H1 (cell line): ENCODE measurements around the gene SOWAHD. TPM values are rescaled to one million over a fixed set of nuclear protein-coding genes. Genes with fewer than 3 reads are reported as not detected.

Experiments
- CTCF ChIA-PET: fragments of 300-600 bp; sonication (Branson Sonifier 250); formaldehyde crosslinking; loops from one replicate; lab custom pipeline; 2021; ENCODE audit not compliant: partially characterized antibody; lab: Charles Lee
- POLR2A ChIA-PET: fragments of 300-600 bp; sonication (Branson Sonifier 250); formaldehyde crosslinking; loops from one replicate; lab custom pipeline; 2021; ENCODE audit warnings: inconsistent platforms; ENCODE audit not compliant: partially characterized antibody; lab: Charles Lee
- DNase-seq, 2 experiments: peaks; one replicate each; pipeline versions ENCODE4 v3.0.0 to v3.0.0-alpha.2; 2010 to 2022; ENCODE audit warnings: low spot score in 2 of 2, low read depth in 1 of 2, mixed read lengths in 1 of 2
- FAIRE-seq: peaks from 2 replicates; lab custom pipeline; 2011; peaks lifted over from hg19 to GRCh38; lab: Jason Lieb, UNC
- H2AFZ ChIP-seq: 2 replicates; pipeline ENCODE4 v1.8.1; 2012; ENCODE audit warnings: low read length, inconsistent platforms
- H2AK5ac ChIP-seq: 2 replicates; pipeline ENCODE4 v1.6.1; 2013; ENCODE audit warnings: low read depth, low read length
- H2BK120ac ChIP-seq: replicated peaks from 2 replicates; pipeline ENCODE3; 2013; ENCODE audit warnings: low read depth, low read length, inconsistent platforms
- H2BK12ac ChIP-seq: 2 replicates; pipeline ENCODE4 v1.6.1; 2013; ENCODE audit warnings: low read depth, low read length
- H2BK15ac ChIP-seq: 2 replicates; pipeline ENCODE4 v1.6.1; 2013; ENCODE audit warnings: low read length
- H2BK20ac ChIP-seq: 2 replicates; pipeline ENCODE4 v1.6.1; 2013; ENCODE audit warnings: low read length
- H2BK5ac ChIP-seq: 2 replicates; pipeline ENCODE4 v1.6.1; 2013; ENCODE audit warnings: low read depth, low read length
- H3K14ac ChIP-seq: 2 replicates; pipeline ENCODE4 v1.6.1; 2013; ENCODE audit warnings: inconsistent platforms; ENCODE audit not compliant: insufficient read length
- H3K18ac ChIP-seq: 2 replicates; pipeline ENCODE4 v1.6.1; 2013; ENCODE audit warnings: low read length; ENCODE audit errors: extremely low read depth
- H3K23ac ChIP-seq: 2 replicates; pipeline ENCODE4 v1.6.1; 2013; ENCODE audit warnings: inconsistent platforms; ENCODE audit not compliant: insufficient read length
- H3K23me2 ChIP-seq: 2 replicates; pipeline ENCODE4 v1.6.1; 2013; ENCODE audit warnings: low read depth, low read length
- H3K27ac ChIP-seq: 2 replicates; pipeline ENCODE4 v1.6.1; 2011; ENCODE audit warnings: low read depth, low read length, inconsistent platforms
- H3K27me3 ChIP-seq, 4 experiments: replicated peaks in 1 of 4; 1 replicate in 1 of 4; 2 replicates in 3 of 4; pipeline versions ENCODE4 v1.6.1 to v1.8.1; 2011 to 2013; ENCODE audit warnings: low read length in 3 of 4, mild to moderate bottlenecking in 3 of 4, inconsistent platforms in 2 of 4, mixed read lengths in 2 of 4, moderate library complexity in 1 of 4; ENCODE audit not compliant: control insufficient read depth in 3 of 4, insufficient read depth in 3 of 4; ENCODE audit errors: extremely low read depth in 1 of 4
- H3K36me3 ChIP-seq, 4 experiments: 2 replicates each; pipeline versions ENCODE4 v1.6.1 to v1.8.1; 2011 to 2013; ENCODE audit warnings: mild to moderate bottlenecking in 4 of 4, low read length in 3 of 4, moderate library complexity in 2 of 4, control low read depth in 1 of 4, inconsistent platforms in 1 of 4; ENCODE audit not compliant: insufficient read depth in 4 of 4, control insufficient read depth in 2 of 4
- H3K4ac ChIP-seq: replicated peaks from 2 replicates; pipeline ENCODE3; 2013; ENCODE audit warnings: low read length, low read depth, mixed read lengths, inconsistent platforms; ENCODE audit not compliant: insufficient read length
- H3K4me1 ChIP-seq, 4 experiments: replicated peaks in 1 of 4; 1 replicate in 1 of 4; 2 replicates in 3 of 4; pipeline versions ENCODE4 v1.6.1 to v1.8.1; 2011 to 2013; ENCODE audit warnings: low read length in 3 of 4, inconsistent platforms in 2 of 4, mixed read lengths in 1 of 4; ENCODE audit not compliant: insufficient read depth in 4 of 4, control insufficient read depth in 3 of 4
- H3K4me2 ChIP-seq, 2 experiments: 2 replicates each; pipeline versions ENCODE4 v1.6.1 to v1.8.1; 2011 to 2013; ENCODE audit warnings: low read depth in 2 of 2, low read length in 2 of 2, control low read depth in 1 of 2, inconsistent platforms in 1 of 2, mild to moderate bottlenecking in 1 of 2; ENCODE audit not compliant: insufficient read depth in 1 of 2
- H3K4me3 ChIP-seq, 4 experiments: fragments of 200-600, 300-600 bp in 1 of 4; sonication (generic), shearing (Covaris generic), sonication (Bioruptor Twin) in 1 of 4; 2 replicates each; pipeline versions ENCODE4 v1.5.1 to v1.8.1; 2011 to 2016; ENCODE audit warnings: low read length in 4 of 4, low read depth in 3 of 4, control low read depth in 2 of 4, inconsistent platforms in 2 of 4, mild to moderate bottlenecking in 2 of 4, mixed read lengths in 1 of 4, moderate library complexity in 1 of 4; ENCODE audit not compliant: insufficient read depth in 2 of 4; ENCODE audit errors: extremely low read depth in 1 of 4
- H3K56ac ChIP-seq: replicated peaks from 2 replicates; pipeline ENCODE3; 2013; ENCODE audit warnings: low read depth, mild to moderate bottlenecking, mixed read lengths, low read length, inconsistent platforms; ENCODE audit not compliant: insufficient read length
- H3K79me1 ChIP-seq: 2 replicates; pipeline ENCODE4 v1.6.1; 2013; ENCODE audit warnings: low read depth, low read length, control low read depth
- H3K79me2 ChIP-seq, 2 experiments: 2 replicates each; pipeline versions ENCODE4 v1.6.1 to v1.8.1; 2012 to 2013; ENCODE audit warnings: low read length in 2 of 2, mild to moderate bottlenecking in 2 of 2, inconsistent platforms in 1 of 2; ENCODE audit not compliant: insufficient read depth in 2 of 2, control insufficient read depth in 1 of 2
- H3K9ac ChIP-seq, 4 experiments: replicated peaks in 1 of 4; 1 replicate in 1 of 4; 2 replicates in 3 of 4; pipeline versions ENCODE4 v1.6.1 to v1.8.1; 2011 to 2013; ENCODE audit warnings: low read depth in 3 of 4, low read length in 3 of 4, control low read depth in 2 of 4, mild to moderate bottlenecking in 2 of 4, moderate library complexity in 2 of 4, inconsistent platforms in 1 of 4; ENCODE audit errors: extremely low read depth in 1 of 4
- H3K9me3 ChIP-seq, 2 experiments: 2 replicates each; pipeline versions ENCODE4 v1.6.1 to v1.8.1; 2012 to 2013; ENCODE audit warnings: mild to moderate bottlenecking in 2 of 2, moderate library complexity in 2 of 2, control low read depth in 1 of 2, inconsistent platforms in 1 of 2, low read depth in 1 of 2, low read length in 1 of 2, mixed read lengths in 1 of 2; ENCODE audit not compliant: insufficient read depth in 2 of 2
- H4K20me1 ChIP-seq, 2 experiments: replicated peaks in 1 of 2; 2 replicates each; pipeline versions ENCODE3 to v1.8.1; 2011 to 2013; ENCODE audit warnings: inconsistent platforms in 2 of 2, low read length in 2 of 2, mild to moderate bottlenecking in 1 of 2; ENCODE audit not compliant: insufficient read depth in 2 of 2, control insufficient read depth in 1 of 2
- H4K5ac ChIP-seq: 2 replicates; pipeline ENCODE4 v1.6.1; 2013; ENCODE audit warnings: low read length, low read depth, mixed read lengths, inconsistent platforms; ENCODE audit not compliant: insufficient read length
- H4K8ac ChIP-seq: 2 replicates; pipeline ENCODE4 v1.8.0; 2013; ENCODE audit warnings: mild to moderate bottlenecking, moderate library complexity, low read length, inconsistent platforms; ENCODE audit not compliant: insufficient read depth; ENCODE audit errors: extremely low read depth
- H4K91ac ChIP-seq: replicated peaks from 2 replicates; pipeline ENCODE3; 2013; ENCODE audit warnings: low read length, mixed read lengths, inconsistent platforms; ENCODE audit not compliant: insufficient read length
- CHD2 ChIP-seq: IDR thresholded peaks from 2 replicates; pipeline ENCODE4 v1.6.1; 2012; ENCODE audit warnings: low read length, improper control_type of control experiment
- CTCF ChIP-seq, 3 experiments: IDR thresholded peaks; 1 replicate in 2 of 3; 2 replicates in 1 of 3; pipeline versions ENCODE4 v1.5.1 to v1.6.1; 2011; ENCODE audit warnings: low read length in 3 of 3, mild to moderate bottlenecking in 3 of 3, inconsistent platforms in 2 of 3, low read depth in 1 of 3, moderate library complexity in 1 of 3; ENCODE audit not compliant: insufficient read depth in 1 of 3; ENCODE audit errors: control extremely low read depth in 1 of 3
- EZH2 ChIP-seq: fragments of 200-600 bp; sonication (generic); IDR thresholded peaks from 2 replicates; pipeline ENCODE4 v1.7.1; 2012; ENCODE audit warnings: low read depth, mild to moderate bottlenecking, moderate library complexity, low read length, inconsistent platforms; ENCODE audit not compliant: severe bottlenecking
- HDAC6 ChIP-seq: IDR thresholded peaks from one replicate; pipeline ENCODE4 v1.7.1; 2012; ENCODE audit warnings: low read depth, mild to moderate bottlenecking, inconsistent platforms, low read length, moderate library complexity
- MAFK ChIP-seq: IDR thresholded peaks from 2 replicates; pipeline ENCODE4 v1.6.1; 2012; ENCODE audit warnings: low read depth, mild to moderate bottlenecking, improper control_type of control experiment, low read length
- SP4 ChIP-seq: IDR thresholded peaks from 2 replicates; pipeline ENCODE4 v1.6.1; 2012; ENCODE audit warnings: low read length, inconsistent platforms
- TAF7 ChIP-seq: optimal IDR thresholded peaks from 2 replicates; pipeline ENCODE3; 2011; ENCODE audit warnings: low read depth, mild to moderate bottlenecking, inconsistent platforms, low read length, moderate library complexity, borderline replicate concordance
- USF2 ChIP-seq: IDR thresholded peaks from 2 replicates; pipeline ENCODE4 v1.6.1; 2011; ENCODE audit warnings: low read length, improper control_type of control experiment
- WGBS, 2 experiments: shearing (Covaris generic) in 1 of 2; methylation state at CpG; one replicate each; pipeline versions ENCODE4 v1.1.6 to v1.1.7; 2013 to 2015; ENCODE audit warnings: low lambda C conversion rate in 2 of 2, mixed read lengths in 2 of 2, inconsistent platforms in 1 of 2, low coverage in 1 of 2, missing lambda C conversion rate in 1 of 2; ENCODE audit not compliant: insufficient replicate concordance in 2 of 2, insufficient coverage in 1 of 2, insufficient read length in 1 of 2; ENCODE audit errors: extremely low coverage in 1 of 2, missing lambda C conversion rate in 1 of 2; 5-methylcytosine and 5-hydroxymethylcytosine counted together
- polyA plus RNA-seq, 7 experiments: library from polyadenylated mRNA; depleted of rRNA in 3 of 7; stranded (reverse) in 5 of 7; unstranded in 2 of 7; fragments of >200 nt in 5 of 7; fragments of 200-250 nt in 2 of 7; gene quantifications; 1 replicate in 5 of 7; 2 replicates in 1 of 7; 4 replicates in 1 of 7; pipeline versions ENCODE4 v1.2.1 to v1.2.3, GENCODE V29; 2011 to 2013; ENCODE audit warnings: missing spikeins in 2 of 7, mixed read lengths in 2 of 7
- total RNA-seq: library from RNA; stranded (reverse); fragmentation: NEBNext Ultra II Directional; extraction: Animal tissue kit (Norgen Biotek cat#: 25700); gene quantifications from 2 replicates; pipeline ENCODE4 v1.2.1, GENCODE V29; 2021

Gene SOWAHD
- total and polyA plus RNA-seq, 2 of the 8 experiments (the other 6 are each of a cell fraction or from before 2014, with no cell fraction given): 1.7 to 2.9 TPM

GRCh38 chrX:119790977-119791436 is 32.6 kb downstream of the SOWAHD start:
- POLR2A ChIA-PET: interaction anchor here (0.7 to 3.6 kb wide), 32 partner anchors 9 to 391 kb away, joined by 3 to 48 read pairs (median 6); partner anchors contain the start of genes NDUFA1, RNF113A, SEPTIN6 and SOWAHD
- no peak overlapping the region for H2AFZ ChIP-seq
- TF ChIP-seq USF2: no peak
- TF ChIP-seq EZH2: no peak
- no peak for TF ChIP-seq TAF7
- no peak for TF ChIP-seq HDAC6
- no peak for TF ChIP-seq SP4
- peak in 1 of 3 experiments; percentile 4; a peak in 1 of 4 replicates for TF ChIP-seq CTCF (IDR thresholded peaks at IDR 0.05; ENCODE audit: control extremely low read depth in 1 of 3, insufficient read depth in 1 of 3, low read depth in 1 of 3, low read length in 3 of 3)
- TF ChIP-seq CHD2: no peak
- TF ChIP-seq MAFK: no peak

More at GRCh38 chrX:119790977-119791436, 32.6 kb downstream of the SOWAHD start:
- Histone ChIP-seq H4K91ac (peak overlapping the region; percentile 81), H3K36me3 (peaks cover 0 to 39% (median 19%) of the 10 kb centered on the region in 4 experiments; a peak in 7 of 8 replicates), H3K79me1 (no peaks in the 10 kb centered on the region), H3K4me3 (peak overlapping the region; percentile 72 to 98 (median 85)), H3K4me1 (peaks cover 0 to 3% (median 0%) of the 10 kb centered on the region in 4 experiments; a peak in 1 of 7 replicates), H2AK5ac (peak overlapping the region; percentile 24; the same call in 1 of the 2 replicates), H3K56ac (peak overlapping the region; percentile 46), H3K14ac (no peak overlapping the region), H2BK12ac (no peak overlapping the region), H3K79me2 (peaks cover 15 to 46% of the 10 kb centered on the region in 2 experiments), H3K27ac (peak overlapping the region; percentile 87), H2BK120ac (no peak overlapping the region), H4K8ac (peak overlapping the region; percentile 95; the same call in 1 of the 2 replicates), H4K5ac (peak overlapping the region; percentile 33), H4K20me1 (peaks cover 15 to 18% of the 10 kb centered on the region in 2 experiments), H3K4ac (peak overlapping the region; percentile 53), H3K23me2 (no peaks in the 10 kb centered on the region; the same call in 1 of the 2 replicates), H3K9ac (peak overlapping the region; percentile 85 to 93 (median 90)), H3K27me3 (no peaks in the 10 kb centered on the region), H2BK15ac (no peak overlapping the region), H2BK5ac (peak overlapping the region; percentile 24), H2BK20ac (no peak overlapping the region), H3K23ac (no peak overlapping the region), H3K9me3 (no peaks in the 10 kb centered on the region), H3K4me2 (peak overlapping the region; percentile 59 to 69), H3K18ac (no peak overlapping the region)
- FAIRE-seq: no peak
- CTCF ChIA-PET: interaction anchor here (0.6 to 1.7 kb wide), 2 partner anchors 33 to 104 kb away, joined by 3 to 8 read pairs; partner anchors contain the start of gene SOWAHD
- DNase-seq: no peak
- WGBS, 2 experiments: 1% methylated on average over 16 of the region's 31 CpGs; no CpG with 5 or more reads in 1 of the 2 experiments
